HEK293 (cell line): ENCODE results near the gene AMOTL1.
A peak's percentile ranks its signal among the peaks of the same experiment; 100 is the strongest.

Source experiments
- CTCF ChIA-PET: fragments of 350-600 bp; formaldehyde crosslinking; extraction: SDS; loops from one replicate; lab custom pipeline; 2021; ENCODE audit warnings: antibody characterized with exemption; lab: Yijun Ruan, JAX
- POLR2A ChIA-PET: fragments of 300-600 bp; formaldehyde crosslinking; extraction: SDS; loops from one replicate; lab custom pipeline; 2020; ENCODE audit warnings: antibody characterized with exemption, inconsistent platforms; lab: Yijun Ruan, JAX
- H3K27ac ChIP-seq: fragments of 200-500 bp; sonication (Bioruptor generic); 2 replicates; pipeline ENCODE4 v1.5.1; 2014; ENCODE audit warnings: low read depth, low read length, control low read depth, inconsistent platforms; ENCODE audit errors: extremely low read depth
- H3K36me3 ChIP-seq, 2 experiments: fragments of 200-500 bp in 1 of 2; sonication (Bioruptor generic) in 1 of 2; 1 replicate in 1 of 2; 2 replicates in 1 of 2; pipeline ENCODE4 v1.5.1; 2014 to 2017; ENCODE audit warnings: inconsistent platforms in 2 of 2, low read length in 2 of 2; ENCODE audit not compliant: control insufficient read depth in 2 of 2, insufficient read depth in 1 of 2
- H3K4me1 ChIP-seq: fragments of 200-500 bp; sonication (Bioruptor generic); 2 replicates; pipeline ENCODE4 v1.5.1; 2014; ENCODE audit warnings: mild to moderate bottlenecking, low read length, inconsistent platforms; ENCODE audit not compliant: control insufficient read depth, insufficient read depth
- H3K4me3 ChIP-seq: 2 replicates; pipeline ENCODE4 v1.5.1; 2011; ENCODE audit warnings: low read depth, mild to moderate bottlenecking, control low read depth, low read length, moderate library complexity
- H3K9me3 ChIP-seq: fragments of 200-500 bp; sonication (Bioruptor generic); 2 replicates; pipeline ENCODE4 v1.5.1; 2014; ENCODE audit warnings: low read depth, low read length, inconsistent platforms; ENCODE audit not compliant: control insufficient read depth, insufficient read depth
- MEIS1 ChIP-seq: sonication (generic); formaldehyde crosslinking; IDR thresholded peaks from 2 replicates; pipeline ENCODE4 v1.8.1; 2022; ENCODE audit warnings: missing genetic modification reagents, mild to moderate bottlenecking, borderline replicate concordance
- RBAK ChIP-seq: fragments of 450-650 bp; formaldehyde crosslinking; IDR thresholded peaks from 2 replicates; pipeline ENCODE4 v1.5.1; 2016; ENCODE audit warnings: missing biosample characterization, missing genetic modification characterization
- SP2 ChIP-seq: fragments of 450-650 bp; formaldehyde crosslinking; IDR thresholded peaks from 2 replicates; pipeline ENCODE4 v1.5.1; 2016; ENCODE audit warnings: missing biosample characterization, missing genetic modification characterization
- SP7 ChIP-seq: fragments of 450-650 bp; formaldehyde crosslinking; IDR thresholded peaks from 2 replicates; pipeline ENCODE4 v1.5.1; 2016; ENCODE audit warnings: missing biosample characterization, missing genetic modification characterization
- ZNF121 ChIP-seq: fragments of 450-650 bp; formaldehyde crosslinking; IDR thresholded peaks from 2 replicates; pipeline ENCODE4 v1.5.1; 2016; ENCODE audit warnings: missing biosample characterization, missing genetic modification characterization
- ZNF155 ChIP-seq: fragments of 450-650 bp; formaldehyde crosslinking; IDR thresholded peaks from 2 replicates; pipeline ENCODE4 v1.5.1; 2016; ENCODE audit warnings: missing biosample characterization, missing genetic modification characterization
- ZNF157 ChIP-seq: fragments of 450-650 bp; formaldehyde crosslinking; IDR thresholded peaks from 2 replicates; pipeline ENCODE4 v1.5.1; 2016; ENCODE audit warnings: missing biosample characterization, missing genetic modification characterization
- ZNF175 ChIP-seq: fragments of 450-650 bp; formaldehyde crosslinking; IDR thresholded peaks from 2 replicates; pipeline ENCODE4 v1.5.1; 2016; ENCODE audit warnings: missing biosample characterization, missing genetic modification characterization
- ZNF202 ChIP-seq: fragments of 450-650 bp; formaldehyde crosslinking; IDR thresholded peaks from 2 replicates; pipeline ENCODE4 v1.5.1; 2016; ENCODE audit warnings: missing biosample characterization, missing genetic modification characterization, borderline replicate concordance
- ZNF223 ChIP-seq: fragments of 450-650 bp; formaldehyde crosslinking; IDR thresholded peaks from 2 replicates; pipeline ENCODE4 v1.5.1; 2016; ENCODE audit warnings: missing biosample characterization, missing genetic modification characterization
- ZNF23 ChIP-seq: fragments of 450-650 bp; formaldehyde crosslinking; IDR thresholded peaks from 2 replicates; pipeline ENCODE4 v1.5.1; 2016; ENCODE audit warnings: missing biosample characterization, missing genetic modification characterization, borderline replicate concordance
- ZNF335 ChIP-seq: fragments of 450-650 bp; formaldehyde crosslinking; conservative IDR thresholded peaks from 2 replicates; pipeline ENCODE4 v1.5.1; 2016; ENCODE audit warnings: missing biosample characterization, missing genetic modification characterization
- ZSCAN16 ChIP-seq: fragments of 450-650 bp; formaldehyde crosslinking; IDR thresholded peaks from 2 replicates; pipeline ENCODE4 v1.5.1; 2016; ENCODE audit warnings: missing biosample characterization, missing genetic modification characterization
- ZSCAN23 ChIP-seq: fragments of 450-650 bp; formaldehyde crosslinking; IDR thresholded peaks from 2 replicates; pipeline ENCODE4 v1.5.1; 2016; ENCODE audit warnings: missing biosample characterization, missing genetic modification characterization
- TF ChIP-seq, protein P1 (sequence below): fragments of 450-650 bp; formaldehyde crosslinking; IDR thresholded peaks from 2 replicates; pipeline ENCODE4 v1.5.1; 2016; ENCODE audit warnings: missing biosample characterization, missing genetic modification characterization
- TF ChIP-seq, protein P2 (sequence below): fragments of 450-650 bp; formaldehyde crosslinking; IDR thresholded peaks from 2 replicates; pipeline ENCODE4 v1.5.1; 2017; ENCODE audit warnings: missing biosample characterization, missing genetic modification characterization
- TF ChIP-seq, protein P3 (sequence below): fragments of 450-650 bp; formaldehyde crosslinking; IDR thresholded peaks from 2 replicates; pipeline ENCODE4 v1.5.1; 2017; ENCODE audit warnings: missing biosample characterization, missing genetic modification characterization
- TF ChIP-seq, protein P4 (sequence below): fragments of 450-650 bp; IDR thresholded peaks from 2 replicates; pipeline ENCODE4 v1.5.1; 2018; ENCODE audit warnings: missing biosample characterization, missing genetic modification characterization
- TF ChIP-seq, protein P5 (sequence below): fragments of 450-650 bp; formaldehyde crosslinking; IDR thresholded peaks from 2 replicates; pipeline ENCODE4 v1.5.1; 2016; ENCODE audit warnings: missing biosample characterization, missing genetic modification characterization

The AMOTL1 gene

DNA sequence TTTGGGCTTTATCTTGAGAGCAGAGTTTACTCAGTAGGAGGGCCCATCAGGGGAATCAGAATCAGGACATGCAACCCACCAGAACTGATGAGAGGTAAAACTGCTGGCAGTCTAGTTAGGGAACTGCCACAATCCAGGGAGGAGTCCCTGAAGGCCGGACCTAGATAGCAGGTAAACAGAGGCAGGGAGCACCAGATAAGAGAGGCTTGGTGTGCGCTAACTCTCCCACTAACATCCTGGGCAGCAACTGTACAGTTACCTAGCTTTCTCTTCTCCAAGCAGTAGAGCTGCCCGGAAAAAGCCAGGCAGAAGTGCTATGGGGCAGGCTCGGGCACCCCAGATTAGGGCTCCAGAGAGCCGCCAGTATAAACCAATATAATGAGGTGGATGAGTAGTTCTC, 865 bp upstream of the AMOTL1 start:
- Histone ChIP-seq H3K27ac (peak overlapping the region; percentile 53; the same call in 1 of the 2 replicates), H3K4me3 (no peak overlapping the region), H3K36me3 (no peaks in the 10 kb centered on the region), H3K4me1 (0 out of 2 replicates have a peak, but pooled peaks cover 2% of the 10 kb centered on the region), H3K9me3 (no peaks in the 10 kb centered on the region)
- POLR2A ChIA-PET: interaction anchor here (0.8 to 2.1 kb wide), 9 partner anchors 10 to 1026 kb away, joined by 3 to 10 read pairs (median 5); partner anchors contain the start of genes C11orf54, SRSF8 and TAF1D
- CTCF ChIA-PET: interaction anchor here (0.6 to 11.5 kb wide), 4 partner anchors 26 to 145 kb away, joined by 3 to 92 read pairs (median 6); no protein-coding TSS in a partner anchor
- TF ChIP-seq, protein P1, sequence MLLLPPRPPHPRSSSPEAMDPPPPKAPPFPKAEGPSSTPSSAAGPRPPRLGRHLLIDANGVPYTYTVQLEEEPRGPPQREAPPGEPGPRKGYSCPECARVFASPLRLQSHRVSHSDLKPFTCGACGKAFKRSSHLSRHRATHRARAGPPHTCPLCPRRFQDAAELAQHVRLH (tag by site-specific recombination): no peak
- no peak for TF ChIP-seq ZSCAN16 (tag by site-specific recombination)
- TF ChIP-seq ZSCAN23 (tag by site-specific recombination): no peak
- TF ChIP-seq SP7: no peak
- TF ChIP-seq ZNF223 (tag by site-specific recombination): no peak
- no peak for TF ChIP-seq ZNF202 (tag by site-specific recombination)
- no peak for TF ChIP-seq ZNF23 (tag by site-specific recombination)
- no peak for TF ChIP-seq RBAK (tag by site-specific recombination)
- no peak for TF ChIP-seq ZNF155
- TF ChIP-seq MEIS1 (CRISPR knock-in tag): no peak
- TF ChIP-seq, protein P2, sequence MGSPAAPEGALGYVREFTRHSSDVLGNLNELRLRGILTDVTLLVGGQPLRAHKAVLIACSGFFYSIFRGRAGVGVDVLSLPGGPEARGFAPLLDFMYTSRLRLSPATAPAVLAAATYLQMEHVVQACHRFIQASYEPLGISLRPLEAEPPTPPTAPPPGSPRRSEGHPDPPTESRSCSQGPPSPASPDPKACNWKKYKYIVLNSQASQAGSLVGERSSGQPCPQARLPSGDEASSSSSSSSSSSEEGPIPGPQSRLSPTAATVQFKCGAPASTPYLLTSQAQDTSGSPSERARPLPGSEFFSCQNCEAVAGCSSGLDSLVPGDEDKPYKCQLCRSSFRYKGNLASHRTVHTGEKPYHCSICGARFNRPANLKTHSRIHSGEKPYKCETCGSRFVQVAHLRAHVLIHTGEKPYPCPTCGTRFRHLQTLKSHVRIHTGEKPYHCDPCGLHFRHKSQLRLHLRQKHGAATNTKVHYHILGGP (tag by site-specific recombination): no peak
- TF ChIP-seq, protein P3, sequence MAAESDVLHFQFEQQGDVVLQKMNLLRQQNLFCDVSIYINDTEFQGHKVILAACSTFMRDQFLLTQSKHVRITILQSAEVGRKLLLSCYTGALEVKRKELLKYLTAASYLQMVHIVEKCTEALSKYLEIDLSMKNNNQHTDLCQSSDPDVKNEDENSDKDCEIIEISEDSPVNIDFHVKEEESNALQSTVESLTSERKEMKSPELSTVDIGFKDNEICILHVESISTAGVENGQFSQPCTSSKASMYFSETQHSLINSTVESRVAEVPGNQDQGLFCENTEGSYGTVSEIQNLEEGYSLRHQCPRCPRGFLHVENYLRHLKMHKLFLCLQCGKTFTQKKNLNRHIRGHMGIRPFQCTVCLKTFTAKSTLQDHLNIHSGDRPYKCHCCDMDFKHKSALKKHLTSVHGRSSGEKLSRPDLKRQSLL: no peak
- TF ChIP-seq, protein P4, sequence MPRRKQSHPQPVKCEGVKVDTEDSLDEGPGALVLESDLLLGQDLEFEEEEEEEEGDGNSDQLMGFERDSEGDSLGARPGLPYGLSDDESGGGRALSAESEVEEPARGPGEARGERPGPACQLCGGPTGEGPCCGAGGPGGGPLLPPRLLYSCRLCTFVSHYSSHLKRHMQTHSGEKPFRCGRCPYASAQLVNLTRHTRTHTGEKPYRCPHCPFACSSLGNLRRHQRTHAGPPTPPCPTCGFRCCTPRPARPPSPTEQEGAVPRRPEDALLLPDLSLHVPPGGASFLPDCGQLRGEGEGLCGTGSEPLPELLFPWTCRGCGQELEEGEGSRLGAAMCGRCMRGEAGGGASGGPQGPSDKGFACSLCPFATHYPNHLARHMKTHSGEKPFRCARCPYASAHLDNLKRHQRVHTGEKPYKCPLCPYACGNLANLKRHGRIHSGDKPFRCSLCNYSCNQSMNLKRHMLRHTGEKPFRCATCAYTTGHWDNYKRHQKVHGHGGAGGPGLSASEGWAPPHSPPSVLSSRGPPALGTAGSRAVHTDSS (tag by site-specific recombination): no peak
- TF ChIP-seq ZNF157 (tag by site-specific recombination): no peak
- TF ChIP-seq, protein P5, sequence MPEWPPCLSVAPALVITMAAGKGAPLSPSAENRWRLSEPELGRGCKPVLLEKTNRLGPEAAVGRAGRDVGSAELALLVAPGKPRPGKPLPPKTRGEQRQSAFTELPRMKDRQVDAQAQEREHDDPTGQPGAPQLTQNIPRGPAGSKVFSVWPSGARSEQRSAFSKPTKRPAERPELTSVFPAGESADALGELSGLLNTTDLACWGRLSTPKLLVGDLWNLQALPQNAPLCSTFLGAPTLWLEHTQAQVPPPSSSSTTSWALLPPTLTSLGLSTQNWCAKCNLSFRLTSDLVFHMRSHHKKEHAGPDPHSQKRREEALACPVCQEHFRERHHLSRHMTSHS (tag by site-specific recombination): no peak
- TF ChIP-seq SP2 (tag by site-specific recombination): no peak
- no peak for TF ChIP-seq ZNF121 (tag by site-specific recombination)
- TF ChIP-seq ZNF175 (tag by site-specific recombination): no peak
- TF ChIP-seq ZNF335 (tag by site-specific recombination): no peak
